SK-N-SH treated with all-trans-retinoic acid at 6 μM for 48 hours (cell line): ENCODE data around the gene TAX1BP1.

Experiments used
- ATAC-seq: fragments of 200-7000 bp; cut with Tn5 transposase; 3 replicates; pipeline ENCODE4 v1.9.1; 2020; ENCODE audit warnings: mild to moderate bottlenecking, moderate library complexity
- ARNTL ChIP-seq: fragments of 450-650 bp; formaldehyde crosslinking; IDR thresholded peaks from 2 replicates; pipeline ENCODE4 v1.5.0; 2020; ENCODE audit warnings: low read depth, mild to moderate bottlenecking, moderate library complexity, borderline replicate concordance
- BACH2 ChIP-seq: fragments of 250-450 bp; sonication (Bioruptor Pico); IDR thresholded peaks from 2 replicates; pipeline ENCODE4 v1.9.0; 2021; ENCODE audit warnings: mild to moderate bottlenecking, borderline replicate concordance
- CSDC2 ChIP-seq: fragments of 250-450 bp; sonication (Bioruptor Pico); IDR thresholded peaks from 2 replicates; pipeline ENCODE4 v1.5.0; 2020; ENCODE audit warnings: mild to moderate bottlenecking, moderate library complexity
- ESRRG ChIP-seq: fragments of 250-450 bp; sonication (Bioruptor Pico); IDR thresholded peaks from 2 replicates; pipeline ENCODE4 v1.6.1; 2021; ENCODE audit warnings: mild to moderate bottlenecking
- GLIS3 ChIP-seq: fragments of 250-450 bp; sonication (Bioruptor Pico); IDR thresholded peaks from 2 replicates; pipeline ENCODE4 v1.5.0; 2020; ENCODE audit warnings: mild to moderate bottlenecking, moderate library complexity
- ISL1 ChIP-seq: fragments of 250-450 bp; sonication (Bioruptor Pico); IDR thresholded peaks from 2 replicates; pipeline ENCODE4 v2.1.2; 2022; ENCODE audit warnings: mild to moderate bottlenecking, moderate library complexity
- OSR1 ChIP-seq: fragments of 250-450 bp; sonication (Bioruptor Pico); IDR thresholded peaks from 2 replicates; pipeline ENCODE4 v1.8.0; 2022; ENCODE audit warnings: moderate library complexity, mild to moderate bottlenecking, inconsistent platforms
- PPARA ChIP-seq: fragments of 250-450 bp; sonication (Bioruptor Pico); IDR thresholded peaks from 2 replicates; pipeline ENCODE4 v1.5.0; 2020; ENCODE audit warnings: mild to moderate bottlenecking, borderline replicate concordance
- RARB ChIP-seq: fragments of 250-450 bp; sonication (Bioruptor Pico); IDR thresholded peaks from 2 replicates; pipeline ENCODE4 v1.8.0; 2021; ENCODE audit warnings: mild to moderate bottlenecking, moderate library complexity
- SNAI2 ChIP-seq: fragments of 250-450 bp; sonication (Bioruptor Pico); IDR thresholded peaks from 2 replicates; pipeline ENCODE4 v1.5.0; 2020; ENCODE audit warnings: mild to moderate bottlenecking, moderate library complexity
- TCF4 ChIP-seq: fragments of 250-450 bp; sonication (Bioruptor Pico); IDR thresholded peaks from 2 replicates; pipeline ENCODE4 v1.8.0; 2021; ENCODE audit warnings: mild to moderate bottlenecking, moderate library complexity, borderline replicate concordance
- ZC3H10 ChIP-seq: fragments of 250-450 bp; sonication (Bioruptor Pico); IDR thresholded peaks from 2 replicates; pipeline ENCODE4 v1.5.1; 2021; ENCODE audit warnings: mild to moderate bottlenecking, moderate library complexity
- ZFP3 ChIP-seq: fragments of 250-450 bp; sonication (Bioruptor Pico); IDR thresholded peaks from 2 replicates; pipeline ENCODE4 v1.5.0; 2020; ENCODE audit warnings: mild to moderate bottlenecking, moderate library complexity
- ZFP30 ChIP-seq: fragments of 450-650 bp; formaldehyde crosslinking; IDR thresholded peaks from 2 replicates; pipeline ENCODE4 v1.5.0; 2022; ENCODE audit warnings: mild to moderate bottlenecking, moderate library complexity
- ZNF565 ChIP-seq: fragments of 450-650 bp; formaldehyde crosslinking; conservative IDR thresholded peaks from 2 replicates; pipeline ENCODE4 v1.5.0; 2020; ENCODE audit warnings: low read depth, mild to moderate bottlenecking, moderate library complexity
- ZNF8 ChIP-seq: fragments of 450-650 bp; formaldehyde crosslinking; IDR thresholded peaks from 2 replicates; pipeline ENCODE4 v1.5.0; 2020; ENCODE audit warnings: mild to moderate bottlenecking, moderate library complexity
- TF ChIP-seq, protein P1 (sequence below): fragments of 250-450 bp; sonication (Bioruptor Pico); IDR thresholded peaks from 2 replicates; pipeline ENCODE4 v1.5.0; 2020; ENCODE audit warnings: mild to moderate bottlenecking, moderate library complexity
- TF ChIP-seq, protein P2 (sequence below): fragments of 250-450 bp; sonication (Bioruptor Pico); IDR thresholded peaks from 2 replicates; pipeline ENCODE4 v1.5.1; 2021; ENCODE audit warnings: mild to moderate bottlenecking, moderate library complexity
- TF ChIP-seq, protein P3 (sequence below): fragments of 250-450 bp; sonication (Bioruptor Pico); IDR thresholded peaks from 2 replicates; pipeline ENCODE4 v1.8.0; 2020; ENCODE audit warnings: mild to moderate bottlenecking, moderate library complexity, borderline replicate concordance
- TF ChIP-seq, protein P4 (sequence below): fragments of 250-450 bp; sonication (Bioruptor Pico); IDR thresholded peaks from 2 replicates; pipeline ENCODE4 v1.5.1; 2020; ENCODE audit warnings: low read depth, mild to moderate bottlenecking, moderate library complexity

The TAX1BP1 gene

DNA sequence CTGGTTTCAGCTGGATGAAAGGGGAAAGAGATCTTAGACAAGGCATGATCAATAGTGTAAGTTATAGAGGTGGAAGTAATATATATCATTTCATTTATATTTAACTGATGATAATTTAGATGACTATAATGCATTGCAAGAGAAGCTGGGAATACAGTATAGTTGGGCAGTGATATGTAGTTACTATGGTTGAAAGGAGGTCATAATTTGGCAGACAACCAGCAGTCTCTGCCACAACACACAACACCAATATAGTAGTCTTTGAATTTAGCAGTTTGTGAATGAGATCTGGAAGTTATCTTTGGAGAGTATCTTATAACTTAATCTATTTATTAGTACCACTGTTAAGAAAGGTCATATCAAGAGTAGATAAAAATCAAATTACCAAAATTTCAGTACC is 39.9 kb downstream of the TAX1BP1 start:
- TF ChIP-seq SNAI2 (CRISPR knock-in tag) (no peak), BACH2 (no peak), ZNF8 (no peak), ESRRG (no peak), ZNF565 (CRISPR knock-in tag) (no peak), ZFP3 (CRISPR knock-in tag) (no peak)
- TF ChIP-seq, protein P1, sequence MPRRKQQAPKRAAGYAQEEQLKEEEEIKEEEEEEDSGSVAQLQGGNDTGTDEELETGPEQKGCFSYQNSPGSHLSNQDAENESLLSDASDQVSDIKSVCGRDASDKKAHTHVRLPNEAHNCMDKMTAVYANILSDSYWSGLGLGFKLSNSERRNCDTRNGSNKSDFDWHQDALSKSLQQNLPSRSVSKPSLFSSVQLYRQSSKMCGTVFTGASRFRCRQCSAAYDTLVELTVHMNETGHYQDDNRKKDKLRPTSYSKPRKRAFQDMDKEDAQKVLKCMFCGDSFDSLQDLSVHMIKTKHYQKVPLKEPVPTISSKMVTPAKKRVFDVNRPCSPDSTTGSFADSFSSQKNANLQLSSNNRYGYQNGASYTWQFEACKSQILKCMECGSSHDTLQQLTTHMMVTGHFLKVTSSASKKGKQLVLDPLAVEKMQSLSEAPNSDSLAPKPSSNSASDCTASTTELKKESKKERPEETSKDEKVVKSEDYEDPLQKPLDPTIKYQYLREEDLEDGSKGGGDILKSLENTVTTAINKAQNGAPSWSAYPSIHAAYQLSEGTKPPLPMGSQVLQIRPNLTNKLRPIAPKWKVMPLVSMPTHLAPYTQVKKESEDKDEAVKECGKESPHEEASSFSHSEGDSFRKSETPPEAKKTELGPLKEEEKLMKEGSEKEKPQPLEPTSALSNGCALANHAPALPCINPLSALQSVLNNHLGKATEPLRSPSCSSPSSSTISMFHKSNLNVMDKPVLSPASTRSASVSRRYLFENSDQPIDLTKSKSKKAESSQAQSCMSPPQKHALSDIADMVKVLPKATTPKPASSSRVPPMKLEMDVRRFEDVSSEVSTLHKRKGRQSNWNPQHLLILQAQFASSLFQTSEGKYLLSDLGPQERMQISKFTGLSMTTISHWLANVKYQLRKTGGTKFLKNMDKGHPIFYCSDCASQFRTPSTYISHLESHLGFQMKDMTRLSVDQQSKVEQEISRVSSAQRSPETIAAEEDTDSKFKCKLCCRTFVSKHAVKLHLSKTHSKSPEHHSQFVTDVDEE (CRISPR knock-in tag) = no peak
- TF ChIP-seq, protein P2, sequence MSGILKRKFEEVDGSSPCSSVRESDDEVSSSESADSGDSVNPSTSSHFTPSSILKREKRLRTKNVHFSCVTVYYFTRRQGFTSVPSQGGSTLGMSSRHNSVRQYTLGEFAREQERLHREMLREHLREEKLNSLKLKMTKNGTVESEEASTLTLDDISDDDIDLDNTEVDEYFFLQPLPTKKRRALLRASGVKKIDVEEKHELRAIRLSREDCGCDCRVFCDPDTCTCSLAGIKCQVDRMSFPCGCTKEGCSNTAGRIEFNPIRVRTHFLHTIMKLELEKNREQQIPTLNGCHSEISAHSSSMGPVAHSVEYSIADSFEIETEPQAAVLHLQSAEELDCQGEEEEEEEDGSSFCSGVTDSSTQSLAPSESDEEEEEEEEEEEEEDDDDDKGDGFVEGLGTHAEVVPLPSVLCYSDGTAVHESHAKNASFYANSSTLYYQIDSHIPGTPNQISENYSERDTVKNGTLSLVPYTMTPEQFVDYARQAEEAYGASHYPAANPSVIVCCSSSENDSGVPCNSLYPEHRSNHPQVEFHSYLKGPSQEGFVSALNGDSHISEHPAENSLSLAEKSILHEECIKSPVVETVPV (CRISPR knock-in tag) = no peak
- TF ChIP-seq, protein P3, sequence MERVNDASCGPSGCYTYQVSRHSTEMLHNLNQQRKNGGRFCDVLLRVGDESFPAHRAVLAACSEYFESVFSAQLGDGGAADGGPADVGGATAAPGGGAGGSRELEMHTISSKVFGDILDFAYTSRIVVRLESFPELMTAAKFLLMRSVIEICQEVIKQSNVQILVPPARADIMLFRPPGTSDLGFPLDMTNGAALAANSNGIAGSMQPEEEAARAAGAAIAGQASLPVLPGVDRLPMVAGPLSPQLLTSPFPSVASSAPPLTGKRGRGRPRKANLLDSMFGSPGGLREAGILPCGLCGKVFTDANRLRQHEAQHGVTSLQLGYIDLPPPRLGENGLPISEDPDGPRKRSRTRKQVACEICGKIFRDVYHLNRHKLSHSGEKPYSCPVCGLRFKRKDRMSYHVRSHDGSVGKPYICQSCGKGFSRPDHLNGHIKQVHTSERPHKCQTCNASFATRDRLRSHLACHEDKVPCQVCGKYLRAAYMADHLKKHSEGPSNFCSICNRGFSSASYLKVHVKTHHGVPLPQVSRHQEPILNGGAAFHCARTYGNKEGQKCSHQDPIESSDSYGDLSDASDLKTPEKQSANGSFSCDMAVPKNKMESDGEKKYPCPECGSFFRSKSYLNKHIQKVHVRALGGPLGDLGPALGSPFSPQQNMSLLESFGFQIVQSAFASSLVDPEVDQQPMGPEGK = no peak
- ATAC-seq = no peak

DNA sequence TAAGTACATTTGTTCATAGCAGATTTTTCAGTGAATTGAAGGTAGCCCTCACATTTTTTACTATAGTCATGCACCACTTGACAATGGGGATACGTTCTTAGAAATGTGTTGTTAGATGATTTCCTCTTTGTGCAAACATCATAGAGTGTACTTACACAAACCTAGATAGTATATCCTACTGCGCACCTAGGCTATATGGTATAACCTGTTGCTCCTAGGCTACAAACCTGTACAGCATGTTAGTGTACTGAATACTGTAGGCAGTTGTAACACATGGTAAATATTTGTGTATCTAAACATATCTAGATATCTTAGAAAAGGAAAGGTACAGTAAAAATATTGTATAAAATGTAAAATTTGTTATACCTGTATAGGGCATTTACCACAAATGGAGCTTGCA is 41.2 kb downstream of the TAX1BP1 start:
- TF ChIP-seq, protein P1 (CRISPR knock-in tag) = no peak
- TF ChIP-seq CSDC2 = no peak
- no peak for TF ChIP-seq ISL1 (CRISPR knock-in tag)
- TF ChIP-seq SNAI2 (CRISPR knock-in tag) = no peak
- TF ChIP-seq ZFP3 (CRISPR knock-in tag) = no peak
- TF ChIP-seq, protein P4, sequence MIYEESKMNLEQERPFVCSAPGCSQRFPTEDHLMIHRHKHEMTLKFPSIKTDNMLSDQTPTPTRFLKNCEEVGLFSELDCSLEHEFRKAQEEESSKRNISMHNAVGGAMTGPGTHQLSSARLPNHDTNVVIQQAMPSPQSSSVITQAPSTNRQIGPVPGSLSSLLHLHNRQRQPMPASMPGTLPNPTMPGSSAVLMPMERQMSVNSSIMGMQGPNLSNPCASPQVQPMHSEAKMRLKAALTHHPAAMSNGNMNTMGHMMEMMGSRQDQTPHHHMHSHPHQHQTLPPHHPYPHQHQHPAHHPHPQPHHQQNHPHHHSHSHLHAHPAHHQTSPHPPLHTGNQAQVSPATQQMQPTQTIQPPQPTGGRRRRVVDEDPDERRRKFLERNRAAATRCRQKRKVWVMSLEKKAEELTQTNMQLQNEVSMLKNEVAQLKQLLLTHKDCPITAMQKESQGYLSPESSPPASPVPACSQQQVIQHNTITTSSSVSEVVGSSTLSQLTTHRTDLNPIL (CRISPR knock-in tag) = no peak
- TF ChIP-seq ZFP30 = no peak
- TF ChIP-seq, protein P2 (CRISPR knock-in tag) = no peak
- TF ChIP-seq ZC3H10 (CRISPR knock-in tag) = no peak
- TF ChIP-seq, protein P3 = no peak
- TF ChIP-seq ARNTL (CRISPR knock-in tag) = no peak
- TF ChIP-seq PPARA = no peak
- no peak for TF ChIP-seq TCF4 (CRISPR knock-in tag)
- TF ChIP-seq RARB (CRISPR knock-in tag) = no peak
- TF ChIP-seq GLIS3 (CRISPR knock-in tag) = no peak
- TF ChIP-seq ZNF8 = no peak
- TF ChIP-seq OSR1 (CRISPR knock-in tag) = no peak
- no peak for ATAC-seq
